Glutamatergic neuron (in vitro differentiated cells): ENCODE results near the gene RPTOR. TPM values are rescaled to one million over a fixed set of nuclear protein-coding genes. Genes with fewer than 3 reads are reported as not detected.

Experiments used
- DNase-seq: peaks from one replicate; pipeline ENCODE4 v3.0.0; 2022
- H3K27ac Mint-ChIP-seq: one replicate; pipeline ENCODE4 v1.8.0; 2020; ENCODE audit warnings: mild to moderate bottlenecking, mixed read lengths, inconsistent platforms; ENCODE audit not compliant: unreplicated experiment
- H3K27me3 Mint-ChIP-seq: one replicate; pipeline ENCODE4 v1.8.0; 2020; ENCODE audit warnings: mild to moderate bottlenecking, moderate library complexity, mixed read lengths, inconsistent platforms; ENCODE audit not compliant: unreplicated experiment
- H3K36me3 Mint-ChIP-seq: one replicate; pipeline ENCODE4 v1.8.0; 2020; ENCODE audit warnings: mild to moderate bottlenecking, mixed read lengths, inconsistent platforms; ENCODE audit not compliant: unreplicated experiment
- H3K4me1 Mint-ChIP-seq: one replicate; pipeline ENCODE4 v1.8.0; 2020; ENCODE audit warnings: mild to moderate bottlenecking, low read depth, mixed read lengths, inconsistent platforms; ENCODE audit not compliant: unreplicated experiment
- H3K4me3 Mint-ChIP-seq: one replicate; pipeline ENCODE4 v1.8.0; 2020; ENCODE audit warnings: mild to moderate bottlenecking, mixed read lengths, inconsistent platforms; ENCODE audit not compliant: unreplicated experiment
- H3K9me3 Mint-ChIP-seq: one replicate; pipeline ENCODE4 v1.8.0; 2020; ENCODE audit warnings: mild to moderate bottlenecking, moderate library complexity, mixed read lengths, inconsistent platforms; ENCODE audit not compliant: unreplicated experiment
- CTCF ChIP-seq: fragments of 200-600 bp; sonication (generic); IDR thresholded peaks from one replicate; pipeline ENCODE4 v1.5.0; 2021; ENCODE audit not compliant: partially characterized antibody, unreplicated experiment
- total RNA-seq: library from RNA; stranded (reverse); fragmentation: NEBNext Ultra II Directional; extraction: Animal tissue kit (Norgen Biotek cat#: 25700); gene quantifications from one replicate; pipeline ENCODE4 v1.2.1, GENCODE V29; 2021; ENCODE audit not compliant: unreplicated experiment

RPTOR gene
- total RNA-seq, 1 donor from 2014 or later, result 39.8 TPM

DNA sequence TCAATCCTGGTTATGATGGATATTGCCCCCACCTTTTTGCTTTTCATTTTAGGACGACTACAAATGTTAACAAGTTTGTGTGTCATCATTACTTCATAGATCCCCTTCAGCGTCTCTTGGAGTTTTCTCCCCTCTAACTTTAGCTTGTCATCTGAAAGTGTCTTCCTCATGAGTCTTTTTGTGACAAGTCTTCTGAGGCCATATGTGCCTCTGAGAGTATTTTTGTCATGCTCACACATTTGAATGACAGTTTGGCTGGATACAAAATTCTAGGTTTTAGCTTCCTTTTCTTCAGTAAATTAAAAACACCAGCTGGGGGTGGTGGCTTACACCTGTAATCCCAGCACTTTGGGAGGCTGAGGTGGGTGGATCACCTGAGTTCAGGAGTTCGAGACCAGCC lies 243.2 kb downstream of the RPTOR start:
- Mint-ChIP-seq H3K9me3 (peaks cover 5% of the 10 kb centered on the region), H3K27me3 (peaks cover 4% of the 10 kb centered on the region), H3K4me1 (peaks cover 41% of the 10 kb centered on the region), H3K4me3 (no peak overlapping the region), H3K36me3 (no peaks in the 10 kb centered on the region), H3K27ac (no peak overlapping the region)
- no peak for TF ChIP-seq CTCF
- no peak for DNase-seq

GRCh38 chr17:80789356-80789902 lies 244.8 kb downstream of the RPTOR start:
- no peaks in the 10 kb centered on the region for H3K36me3 Mint-ChIP-seq
- DNase-seq, result no peak
- peaks cover 46% of the 10 kb centered on the region for H3K4me1 Mint-ChIP-seq
- TF ChIP-seq CTCF, result no peak
- peak overlapping the region; percentile 94 for H3K27ac Mint-ChIP-seq
- H3K4me3 Mint-ChIP-seq, result peak overlapping the region; percentile 71
- peaks cover 5% of the 10 kb centered on the region for H3K9me3 Mint-ChIP-seq
- H3K27me3 Mint-ChIP-seq, result peaks cover 4% of the 10 kb centered on the region

GRCh38 chr17:80790021-80790765 lies 245.6 kb downstream of the RPTOR start:
- peak overlapping the region; percentile 94 for H3K27ac Mint-ChIP-seq
- peaks cover 6% of the 10 kb centered on the region for H3K27me3 Mint-ChIP-seq
- H3K4me3 Mint-ChIP-seq, result peak overlapping the region; percentile 71
- H3K4me1 Mint-ChIP-seq, result peaks cover 50% of the 10 kb centered on the region
- no peak for TF ChIP-seq CTCF
- H3K36me3 Mint-ChIP-seq, result no peaks in the 10 kb centered on the region
- peaks cover 5% of the 10 kb centered on the region for H3K9me3 Mint-ChIP-seq
- DNase-seq, result no peak

- Mint-ChIP-seq H3K27ac (no peak overlapping the region), H3K4me3 (peak overlapping the region; percentile 61)
- no peak for DNase-seq
These were observed 246.5 kb downstream of the RPTOR start for GRCh38 chr17:80790981-80791742.

More at GRCh38 chr17:80790981-80791742, 246.5 kb downstream of the RPTOR start:
- Mint-ChIP-seq H3K9me3 (peaks cover 5% of the 10 kb centered on the region), H3K4me1 (peaks cover 55% of the 10 kb centered on the region), H3K27me3 (peaks cover 6% of the 10 kb centered on the region), H3K36me3 (peaks cover 4% of the 10 kb centered on the region)
- TF ChIP-seq CTCF, result no peak
